GM23338 (cell line): ENCODE data around the gene ALDH1B1. TPM values are rescaled to one million over a fixed set of nuclear protein-coding genes. Genes with fewer than 3 reads are reported as not detected.

ENCODE experiments used
- ATAC-seq: fragments of 200-7000 bp; cut with Tn5 transposase; 3 replicates; pipeline ENCODE4 v1.9.1; 2020
- DNase-seq: peaks from one replicate; pipeline ENCODE4 v3.0.0-alpha.2; 2015; ENCODE audit warnings: low spot score
- H2AFZ ChIP-seq: fragments of 200-600 bp; sonication (generic); 2 replicates; pipeline ENCODE4 v1.8.0; 2016; ENCODE audit warnings: antibody characterized with exemption, mild to moderate bottlenecking, moderate library complexity
- H3F3A ChIP-seq: fragments of 200-600 bp; sonication (generic); replicated peaks from 2 replicates; pipeline ENCODE4 v1.8.0; 2017; ENCODE audit warnings: antibody characterized with exemption, mixed run types, low read depth
- H3K27ac ChIP-seq: fragments of 200-600 bp; sonication (generic); 2 replicates; pipeline ENCODE4 v1.6.1; 2016; ENCODE audit warnings: low read depth
- H3K27me3 ChIP-seq: fragments of 200-600 bp; sonication (generic); 2 replicates; pipeline ENCODE4 v1.8.0; 2016; ENCODE audit warnings: mild to moderate bottlenecking, mixed run types, moderate library complexity; ENCODE audit not compliant: insufficient read depth
- H3K36me3 ChIP-seq: fragments of 200-600 bp; sonication (generic); 2 replicates; pipeline ENCODE4 v1.8.0; 2016; ENCODE audit warnings: mild to moderate bottlenecking; ENCODE audit not compliant: insufficient read depth
- H3K4me1 ChIP-seq: fragments of 200-600 bp; sonication (generic); 2 replicates; pipeline ENCODE4 v1.8.0; 2016; ENCODE audit warnings: mild to moderate bottlenecking, moderate library complexity; ENCODE audit not compliant: insufficient read depth
- H3K4me2 ChIP-seq: fragments of 200-600 bp; sonication (generic); 2 replicates; pipeline ENCODE4 v1.7.1; 2017; ENCODE audit warnings: mixed run types
- H3K4me3 ChIP-seq: fragments of 200-600 bp; sonication (generic); 2 replicates; pipeline ENCODE4 v1.6.1; 2016; ENCODE audit warnings: mixed run types
- H3K79me2 ChIP-seq: fragments of 200-600 bp; sonication (generic); replicated peaks from 2 replicates; pipeline ENCODE4 v1.8.0; 2017; ENCODE audit warnings: mild to moderate bottlenecking; ENCODE audit not compliant: insufficient read depth
- H3K9me2 ChIP-seq: fragments of 200-600 bp; sonication (generic); 2 replicates; pipeline ENCODE4 v1.8.0; 2017; ENCODE audit not compliant: insufficient read depth
- H4K20me1 ChIP-seq: fragments of 200-600 bp; sonication (generic); replicated peaks from 2 replicates; pipeline ENCODE4 v1.8.0; 2017; ENCODE audit warnings: mild to moderate bottlenecking; ENCODE audit not compliant: insufficient read depth
- H3K27ac Mint-ChIP-seq: 2 replicates; pipeline ENCODE4 v1.8.0; 2020; ENCODE audit warnings: inconsistent platforms, mild to moderate bottlenecking, moderate library complexity, mixed read lengths
- H3K27me3 Mint-ChIP-seq: 3 replicates; pipeline ENCODE4 v1.8.0; 2022; ENCODE audit warnings: low read depth, mild to moderate bottlenecking, moderate library complexity, mixed read lengths, inconsistent platforms; ENCODE audit not compliant: insufficient read depth, poor library complexity
- H3K36me3 Mint-ChIP-seq: 3 replicates; pipeline ENCODE4 v1.8.0; 2021; ENCODE audit warnings: low read depth, mild to moderate bottlenecking, inconsistent platforms, moderate library complexity, mixed read lengths
- H3K4me1 Mint-ChIP-seq: 3 replicates; pipeline ENCODE4 v1.8.0; 2020; ENCODE audit warnings: mild to moderate bottlenecking, inconsistent platforms, mixed read lengths
- H3K4me3 Mint-ChIP-seq: 3 replicates; pipeline ENCODE4 v1.8.0; 2021; ENCODE audit warnings: moderate library complexity, mild to moderate bottlenecking, inconsistent platforms, mixed read lengths
- H3K9me3 Mint-ChIP-seq: 3 replicates; pipeline ENCODE4 v1.8.0; 2020; ENCODE audit warnings: moderate library complexity, mild to moderate bottlenecking, inconsistent platforms, mixed read lengths
- CREB1 ChIP-seq: fragments of 250-450 bp; sonication (Bioruptor Pico); IDR thresholded peaks from 2 replicates; pipeline ENCODE4 v1.5.0; 2020; ENCODE audit warnings: low read depth, mild to moderate bottlenecking, moderate library complexity
- EZH2 ChIP-seq: fragments of 200-600 bp; sonication (generic); IDR thresholded peaks from one replicate; pipeline ENCODE4 v1.8.0; 2017; ENCODE audit warnings: antibody characterized with exemption, mild to moderate bottlenecking, low read depth; ENCODE audit not compliant: unreplicated experiment
- NANOG ChIP-seq: IDR thresholded peaks from 2 replicates; pipeline ENCODE4 v1.6.1; 2016; ENCODE audit warnings: antibody characterized with exemption, borderline replicate concordance
- STAT1 ChIP-seq: IDR thresholded peaks from one replicate; pipeline ENCODE4 v1.6.1; 2016; ENCODE audit warnings: antibody characterized with exemption; ENCODE audit not compliant: unreplicated experiment
- ZNF331 ChIP-seq: fragments of 250-450 bp; sonication (Bioruptor Pico); IDR thresholded peaks from 2 replicates; pipeline ENCODE4 v1.5.0; 2020; ENCODE audit warnings: low read depth, mild to moderate bottlenecking, moderate library complexity
- polyA plus RNA-seq: library from polyadenylated mRNA; unstranded; fragments of >200 nt; fragmentation: Nextera tagmentation; extraction: Ambion mirVana; gene quantifications from 2 replicates; pipeline ENCODE4 v1.2.1, GENCODE V29; 2016
- total RNA-seq: library from RNA; depleted of rRNA; stranded (reverse); fragments of >200 nt; shearing (Covaris generic); gene quantifications from 2 replicates; pipeline ENCODE4 v1.2.3, GENCODE V29; 2014
- TF ChIP-seq, protein P1 (sequence below): fragments of 250-450 bp; sonication (Bioruptor Pico); IDR thresholded peaks from 2 replicates; pipeline ENCODE4 v1.5.0; 2020; ENCODE audit warnings: mild to moderate bottlenecking, moderate library complexity

ALDH1B1 gene
- total and polyA plus RNA-seq, 2 experiments from 2014 or later = 37.5 to 74.8 TPM

DNA sequence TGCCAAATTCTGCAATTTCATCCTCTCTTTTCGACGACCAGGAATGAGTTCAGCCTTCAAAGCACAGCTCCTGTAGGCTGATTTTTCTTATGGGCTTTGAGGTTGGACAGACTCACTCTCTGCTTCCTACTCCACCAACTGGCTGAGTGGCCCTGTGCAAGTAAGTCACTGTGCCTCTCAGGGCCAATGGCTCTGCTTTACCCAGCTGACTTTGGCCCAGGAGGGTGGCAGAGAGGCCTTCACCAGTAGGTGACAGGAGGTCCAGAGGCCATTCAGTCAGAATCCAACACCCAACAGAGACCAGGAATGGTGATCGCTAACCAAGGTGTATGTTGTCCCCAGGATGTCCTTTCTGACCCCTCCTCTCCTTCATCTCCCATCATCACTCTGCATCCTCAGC lies 49.5 kb upstream of the ALDH1B1 start (continued):
- TF ChIP-seq EZH2 (no peak), NANOG (no peak), STAT1 (no peak), ZNF331 (CRISPR knock-in tag) (no peak)
- TF ChIP-seq, protein P1, sequence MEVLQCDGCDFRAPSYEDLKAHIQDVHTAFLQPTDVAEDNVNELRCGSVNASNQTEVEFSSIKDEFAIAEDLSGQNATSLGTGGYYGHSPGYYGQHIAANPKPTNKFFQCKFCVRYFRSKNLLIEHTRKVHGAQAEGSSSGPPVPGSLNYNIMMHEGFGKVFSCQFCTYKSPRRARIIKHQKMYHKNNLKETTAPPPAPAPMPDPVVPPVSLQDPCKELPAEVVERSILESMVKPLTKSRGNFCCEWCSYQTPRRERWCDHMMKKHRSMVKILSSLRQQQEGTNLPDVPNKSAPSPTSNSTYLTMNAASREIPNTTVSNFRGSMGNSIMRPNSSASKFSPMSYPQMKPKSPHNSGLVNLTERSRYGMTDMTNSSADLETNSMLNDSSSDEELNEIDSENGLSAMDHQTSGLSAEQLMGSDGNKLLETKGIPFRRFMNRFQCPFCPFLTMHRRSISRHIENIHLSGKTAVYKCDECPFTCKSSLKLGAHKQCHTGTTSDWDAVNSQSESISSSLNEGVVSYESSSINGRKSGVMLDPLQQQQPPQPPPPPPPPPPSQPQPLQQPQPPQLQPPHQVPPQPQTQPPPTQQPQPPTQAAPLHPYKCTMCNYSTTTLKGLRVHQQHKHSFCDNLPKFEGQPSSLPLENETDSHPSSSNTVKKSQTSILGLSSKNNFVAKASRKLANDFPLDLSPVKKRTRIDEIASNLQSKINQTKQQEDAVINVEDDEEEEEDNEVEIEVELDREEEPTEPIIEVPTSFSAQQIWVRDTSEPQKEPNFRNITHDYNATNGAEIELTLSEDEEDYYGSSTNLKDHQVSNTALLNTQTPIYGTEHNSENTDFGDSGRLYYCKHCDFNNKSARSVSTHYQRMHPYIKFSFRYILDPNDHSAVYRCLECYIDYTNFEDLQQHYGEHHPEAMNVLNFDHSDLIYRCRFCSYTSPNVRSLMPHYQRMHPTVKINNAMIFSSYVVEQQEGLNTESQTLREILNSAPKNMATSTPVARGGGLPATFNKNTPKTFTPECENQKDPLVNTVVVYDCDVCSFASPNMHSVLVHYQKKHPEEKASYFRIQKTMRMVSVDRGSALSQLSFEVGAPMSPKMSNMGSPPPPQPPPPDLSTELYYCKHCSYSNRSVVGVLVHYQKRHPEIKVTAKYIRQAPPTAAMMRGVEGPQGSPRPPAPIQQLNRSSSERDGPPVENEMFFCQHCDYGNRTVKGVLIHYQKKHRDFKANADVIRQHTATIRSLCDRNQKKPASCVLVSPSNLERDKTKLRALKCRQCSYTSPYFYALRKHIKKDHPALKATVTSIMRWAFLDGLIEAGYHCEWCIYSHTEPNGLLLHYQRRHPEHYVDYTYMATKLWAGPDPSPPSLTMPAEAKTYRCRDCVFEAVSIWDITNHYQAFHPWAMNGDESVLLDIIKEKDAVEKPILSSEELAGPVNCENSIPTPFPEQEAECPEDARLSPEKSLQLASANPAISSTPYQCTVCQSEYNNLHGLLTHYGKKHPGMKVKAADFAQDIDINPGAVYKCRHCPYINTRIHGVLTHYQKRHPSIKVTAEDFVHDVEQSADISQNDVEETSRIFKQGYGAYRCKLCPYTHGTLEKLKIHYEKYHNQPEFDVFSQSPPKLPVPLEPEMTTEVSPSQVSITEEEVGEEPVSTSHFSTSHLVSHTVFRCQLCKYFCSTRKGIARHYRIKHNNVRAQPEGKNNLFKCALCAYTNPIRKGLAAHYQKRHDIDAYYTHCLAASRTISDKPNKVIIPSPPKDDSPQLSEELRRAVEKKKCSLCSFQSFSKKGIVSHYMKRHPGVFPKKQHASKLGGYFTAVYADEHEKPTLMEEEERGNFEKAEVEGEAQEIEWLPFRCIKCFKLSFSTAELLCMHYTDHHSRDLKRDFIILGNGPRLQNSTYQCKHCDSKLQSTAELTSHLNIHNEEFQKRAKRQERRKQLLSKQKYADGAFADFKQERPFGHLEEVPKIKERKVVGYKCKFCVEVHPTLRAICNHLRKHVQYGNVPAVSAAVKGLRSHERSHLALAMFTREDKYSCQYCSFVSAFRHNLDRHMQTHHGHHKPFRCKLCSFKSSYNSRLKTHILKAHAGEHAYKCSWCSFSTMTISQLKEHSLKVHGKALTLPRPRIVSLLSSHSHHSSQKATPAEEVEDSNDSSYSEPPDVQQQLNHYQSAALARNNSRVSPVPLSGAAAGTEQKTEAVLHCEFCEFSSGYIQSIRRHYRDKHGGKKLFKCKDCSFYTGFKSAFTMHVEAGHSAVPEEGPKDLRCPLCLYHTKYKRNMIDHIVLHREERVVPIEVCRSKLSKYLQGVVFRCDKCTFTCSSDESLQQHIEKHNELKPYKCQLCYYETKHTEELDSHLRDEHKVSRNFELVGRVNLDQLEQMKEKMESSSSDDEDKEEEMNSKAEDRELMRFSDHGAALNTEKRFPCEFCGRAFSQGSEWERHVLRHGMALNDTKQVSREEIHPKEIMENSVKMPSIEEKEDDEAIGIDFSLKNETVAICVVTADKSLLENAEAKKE = no peak

DNA sequence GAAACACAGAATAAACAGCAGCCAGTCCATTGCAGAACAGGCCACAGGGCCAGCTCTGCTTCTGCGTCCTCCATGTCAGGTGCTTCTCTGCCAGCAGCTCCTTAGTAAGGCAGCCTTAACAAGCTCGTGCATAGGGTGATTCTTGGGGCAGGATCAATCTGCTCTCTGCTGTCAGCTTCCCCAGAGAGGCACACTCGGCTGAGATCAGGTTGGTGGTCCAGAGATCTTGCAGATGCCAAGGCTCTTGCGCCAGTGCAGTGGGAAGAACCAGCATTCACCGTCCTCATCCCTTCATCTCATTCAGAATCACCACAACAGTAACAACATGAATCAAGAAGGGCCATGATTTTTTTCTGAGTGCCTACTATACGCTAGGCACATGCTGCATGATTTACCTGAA lies 49.0 kb upstream of the ALDH1B1 start:
- no peak overlapping the region for H3K4me2 ChIP-seq
- H3K9me2 ChIP-seq = no peaks in the 10 kb centered on the region
- H3F3A ChIP-seq = no peaks in the 10 kb centered on the region

More for the DNA sequence above, 49.0 kb upstream of the ALDH1B1 start:
- Histone ChIP-seq H3K36me3 (no peaks in the 10 kb centered on the region), H3K4me3 (no peak overlapping the region), H3K4me1 (peaks cover 13% of the 10 kb centered on the region), H3K79me2 (no peaks in the 10 kb centered on the region), H4K20me1 (no peaks in the 10 kb centered on the region), H3K27ac (no peak overlapping the region), H2AFZ (no peak overlapping the region), H3K27me3 (no peaks in the 10 kb centered on the region)
- H3K4me1 Mint-ChIP-seq = peaks cover 20% of the 10 kb centered on the region
- no peak overlapping the region for H3K27ac Mint-ChIP-seq
- DNase-seq (no peak), ATAC-seq (no peak)
- no peaks in the 10 kb centered on the region for H3K9me3 Mint-ChIP-seq
- H3K4me3 Mint-ChIP-seq = no peak overlapping the region
- peaks cover 16% of the 10 kb centered on the region for H3K27me3 Mint-ChIP-seq
- H3K36me3 Mint-ChIP-seq = no peaks in the 10 kb centered on the region
- TF ChIP-seq, protein P1 = no peak
- TF ChIP-seq CREB1 (CRISPR knock-in tag) (no peak), EZH2 (no peak)
